Uterus (tissue), 2 donors: ENCODE data around the gene SLCO3A1.

Experiments used
- CTCF ChIP-seq, 4 experiments: fragments of 200-600 bp in 2 of 4; fragments of 450-650 bp in 2 of 4; sonication (generic) in 2 of 4; IDR thresholded peaks; one replicate each; pipeline ENCODE4 v1.5.1; 2016 to 2019; ENCODE audit warnings: antibody characterized with exemption in 4 of 4, mild to moderate bottlenecking in 2 of 4, moderate library complexity in 1 of 4
- POLR2A ChIP-seq, 2 donors: fragments of 450-650 bp; IDR thresholded peaks; one replicate each; pipeline ENCODE4 v1.6.1; 2016; ENCODE audit warnings: antibody characterized with exemption in 2 of 2, mild to moderate bottlenecking in 1 of 2, moderate library complexity in 1 of 2

GRCh38 chr15:92118936-92119325 lies 265.4 kb downstream of the SLCO3A1 start:
- TF ChIP-seq CTCF (IDR thresholded peaks at IDR 0.05): no peak
- TF ChIP-seq POLR2A (IDR thresholded peaks at IDR 0.05): no peak
